HEK293 (cell line): ENCODE measurements around the gene AUP1.

ENCODE experiments used
- AEBP2 ChIP-seq: fragments of 450-650 bp; formaldehyde crosslinking; IDR thresholded peaks from 2 replicates; pipeline ENCODE4 v1.5.1; 2016; ENCODE audit warnings: missing biosample characterization, missing genetic modification characterization, borderline replicate concordance
- ATF2 ChIP-seq: fragments of 450-650 bp; formaldehyde crosslinking; IDR thresholded peaks from 2 replicates; pipeline ENCODE4 v1.5.1; 2016; ENCODE audit warnings: missing biosample characterization, missing genetic modification characterization, low read depth
- GFI1B ChIP-seq: fragments of 450-650 bp; formaldehyde crosslinking; IDR thresholded peaks from 2 replicates; pipeline ENCODE4 v1.5.1; 2016; ENCODE audit warnings: missing biosample characterization, missing genetic modification characterization
- GLIS2 ChIP-seq: fragments of 450-650 bp; formaldehyde crosslinking; IDR thresholded peaks from 2 replicates; pipeline ENCODE4 v1.5.1; 2016; ENCODE audit warnings: missing biosample characterization, missing genetic modification characterization
- INSM2 ChIP-seq: fragments of 450-650 bp; formaldehyde crosslinking; IDR thresholded peaks from 2 replicates; pipeline ENCODE4 v1.5.1; 2016; ENCODE audit warnings: missing biosample characterization, missing genetic modification characterization
- PRDM2 ChIP-seq: fragments of 450-650 bp; formaldehyde crosslinking; IDR thresholded peaks from 2 replicates; pipeline ENCODE4 v1.5.1; 2016; ENCODE audit warnings: missing biosample characterization, missing genetic modification characterization, borderline replicate concordance
- PRDM4 ChIP-seq: fragments of 450-650 bp; formaldehyde crosslinking; IDR thresholded peaks from 2 replicates; pipeline ENCODE4 v1.5.1; 2017; ENCODE audit warnings: missing biosample characterization, missing genetic modification characterization
- SP3 ChIP-seq: fragments of 450-650 bp; formaldehyde crosslinking; IDR thresholded peaks from 2 replicates; pipeline ENCODE4 v1.5.1; 2016; ENCODE audit warnings: missing biosample characterization, missing genetic modification characterization
- WT1 ChIP-seq: fragments of 450-650 bp; formaldehyde crosslinking; IDR thresholded peaks from 2 replicates; pipeline ENCODE4 v1.5.1; 2016; ENCODE audit warnings: missing biosample characterization, missing genetic modification characterization
- YY2 ChIP-seq: fragments of 450-650 bp; formaldehyde crosslinking; IDR thresholded peaks from 2 replicates; pipeline ENCODE4 v1.5.1; 2016; ENCODE audit warnings: missing biosample characterization, missing genetic modification characterization
- ZBTB48 ChIP-seq: fragments of 450-650 bp; formaldehyde crosslinking; IDR thresholded peaks from 2 replicates; pipeline ENCODE4 v1.5.1; 2016; ENCODE audit warnings: missing biosample characterization, missing genetic modification characterization
- ZFP41 ChIP-seq: fragments of 450-650 bp; formaldehyde crosslinking; IDR thresholded peaks from 2 replicates; pipeline ENCODE4 v1.5.1; 2016; ENCODE audit warnings: missing biosample characterization, missing genetic modification characterization, borderline replicate concordance
- ZIC2 ChIP-seq: fragments of 450-650 bp; formaldehyde crosslinking; IDR thresholded peaks from 2 replicates; pipeline ENCODE4 v1.5.1; 2016; ENCODE audit warnings: missing biosample characterization, missing genetic modification characterization
- ZNF121 ChIP-seq: fragments of 450-650 bp; formaldehyde crosslinking; IDR thresholded peaks from 2 replicates; pipeline ENCODE4 v1.5.1; 2016; ENCODE audit warnings: missing biosample characterization, missing genetic modification characterization
- ZNF146 ChIP-seq: fragments of 450-650 bp; formaldehyde crosslinking; IDR thresholded peaks from 2 replicates; pipeline ENCODE4 v1.5.1; 2016; ENCODE audit warnings: missing biosample characterization, missing genetic modification characterization
- ZNF221 ChIP-seq: fragments of 450-650 bp; formaldehyde crosslinking; IDR thresholded peaks from 2 replicates; pipeline ENCODE4 v1.5.1; 2017; ENCODE audit warnings: missing biosample characterization, missing genetic modification characterization, borderline replicate concordance
- ZNF366 ChIP-seq: fragments of 450-650 bp; formaldehyde crosslinking; conservative IDR thresholded peaks from 2 replicates; pipeline ENCODE4 v1.5.1; 2016; ENCODE audit warnings: missing biosample characterization, missing genetic modification characterization
- ZNF391 ChIP-seq: fragments of 450-650 bp; formaldehyde crosslinking; IDR thresholded peaks from 2 replicates; pipeline ENCODE4 v1.5.1; 2016; ENCODE audit warnings: low read depth, missing biosample characterization, missing genetic modification characterization, borderline replicate concordance
- ZNF433 ChIP-seq: fragments of 450-650 bp; formaldehyde crosslinking; IDR thresholded peaks from 2 replicates; pipeline ENCODE4 v1.5.1; 2016; ENCODE audit warnings: missing biosample characterization, missing genetic modification characterization, low read depth
- ZNF529 ChIP-seq: fragments of 450-650 bp; formaldehyde crosslinking; IDR thresholded peaks from 2 replicates; pipeline ENCODE4 v1.5.1; 2017; ENCODE audit warnings: missing genetic modification characterization, missing biosample characterization; ENCODE audit not compliant: insufficient replicate concordance
- ZNF548 ChIP-seq: fragments of 450-650 bp; formaldehyde crosslinking; IDR thresholded peaks from 2 replicates; pipeline ENCODE4 v1.5.1; 2016; ENCODE audit warnings: missing biosample characterization, missing genetic modification characterization
- ZNF555 ChIP-seq: fragments of 450-650 bp; formaldehyde crosslinking; conservative IDR thresholded peaks from 2 replicates; pipeline ENCODE4 v1.5.1; 2017; ENCODE audit warnings: missing biosample characterization, mild to moderate bottlenecking, missing genetic modification characterization, inconsistent platforms
- ZNF639 ChIP-seq: fragments of 450-650 bp; formaldehyde crosslinking; IDR thresholded peaks from 2 replicates; pipeline ENCODE4 v1.5.1; 2016; ENCODE audit warnings: missing biosample characterization, missing genetic modification characterization
- ZNF791 ChIP-seq: fragments of 450-650 bp; formaldehyde crosslinking; IDR thresholded peaks from 2 replicates; pipeline ENCODE4 v1.5.1; 2016; ENCODE audit warnings: missing biosample characterization, missing genetic modification characterization
- ZNF843 ChIP-seq: fragments of 450-650 bp; formaldehyde crosslinking; IDR thresholded peaks from 2 replicates; pipeline ENCODE4 v1.5.1; 2016; ENCODE audit warnings: missing biosample characterization, missing genetic modification characterization

The AUP1 gene

GRCh38 chr2:74529357-74530238 is at the start of gene AUP1, which contains the start of gene HTRA2 (continued):
- no peak for TF ChIP-seq AEBP2 (tag by site-specific recombination)
- no peak for TF ChIP-seq ZNF121 (tag by site-specific recombination)
- no peak for TF ChIP-seq ZNF146
- TF ChIP-seq WT1 = peak; percentile 64
- TF ChIP-seq ZIC2 = no peak
- no peak for TF ChIP-seq ZNF791 (tag by site-specific recombination)
- TF ChIP-seq ZNF366 (tag by site-specific recombination) = no peak
- TF ChIP-seq INSM2 = no peak
- TF ChIP-seq ZBTB48 (tag by site-specific recombination) = 0 out of 2 replicates have a peak, but pooled peaks have one; percentile 5
- no peak for TF ChIP-seq ZNF529 (tag by site-specific recombination)
- TF ChIP-seq ZNF639 (tag by site-specific recombination) = no peak
- no peak for TF ChIP-seq PRDM4 (tag by site-specific recombination)
- no peak for TF ChIP-seq ZNF548 (tag by site-specific recombination)
- no peak for TF ChIP-seq ATF2 (tag by site-specific recombination)
- TF ChIP-seq ZNF391 (tag by site-specific recombination) = no peak
- TF ChIP-seq YY2 (tag by site-specific recombination) = peak; percentile 77
- TF ChIP-seq ZNF555 (tag by site-specific recombination) = no peak
- TF ChIP-seq ZNF843 (tag by site-specific recombination) = peak; percentile 15; the same call in 1 of the 2 replicates
- no peak for TF ChIP-seq ZFP41
- TF ChIP-seq ZNF221 (tag by site-specific recombination) = no peak
- TF ChIP-seq SP3 (tag by site-specific recombination) = peak; percentile 99
- TF ChIP-seq PRDM2 (tag by site-specific recombination) = no peak
- no peak for TF ChIP-seq ZNF433
- TF ChIP-seq GLIS2 = peak; percentile 46; the same call in 1 of the 2 replicates
- TF ChIP-seq GFI1B (tag by site-specific recombination) = no peak
- TF ChIP-seq, all 188 proteins: peak for 47
